SK-N-SH (cell line): ENCODE data around the gene INHBA. TPM values are rescaled to one million over a fixed set of nuclear protein-coding genes. Genes with fewer than 3 reads are reported as not detected.

Experiments
- CTCF ChIA-PET: fragments of 300-600, 350-600 bp; formaldehyde crosslinking; extraction: SDS; loops from one replicate; lab custom pipeline; 2021; lab: Yijun Ruan, JAX
- POLR2A ChIA-PET: fragments of 350-600 bp; sonication (Branson Sonifier 250); formaldehyde crosslinking; extraction: SDS; loops from one replicate; lab custom pipeline; 2020; ENCODE audit warnings: antibody characterized with exemption, inconsistent platforms; lab: Yijun Ruan, JAX
- DNase-seq: peaks from one replicate; pipeline ENCODE4 v3.0.0; 2012
- H2AFZ ChIP-seq: fragments of 200-600 bp; sonication (generic); 2 replicates; pipeline ENCODE4 v1.8.1; 2016; ENCODE audit warnings: antibody characterized with exemption, mild to moderate bottlenecking, low read depth
- H3F3A ChIP-seq: fragments of 200-600 bp; sonication (generic); replicated peaks from 2 replicates; pipeline ENCODE3; 2016; ENCODE audit warnings: antibody characterized with exemption, mild to moderate bottlenecking; ENCODE audit not compliant: insufficient read depth
- H3K27ac ChIP-seq, 2 experiments: fragments of 200-500 bp in 1 of 2; fragments of 200-600 bp in 1 of 2; sonication (Bioruptor generic) in 1 of 2; sonication (generic), shearing (Covaris generic) in 1 of 2; 2 replicates each; pipeline versions ENCODE4 v1.5.1 to v1.6.1; 2014 to 2016; ENCODE audit warnings: low read depth in 2 of 2, inconsistent platforms in 1 of 2, low read length in 1 of 2, mild to moderate bottlenecking in 1 of 2, mixed read lengths in 1 of 2
- H3K27me3 ChIP-seq: fragments of 200-600 bp; sonication (generic), shearing (Covaris generic); 2 replicates; pipeline ENCODE4 v1.6.1; 2016; ENCODE audit warnings: mixed run types; ENCODE audit not compliant: insufficient read depth
- H3K36me3 ChIP-seq, 2 experiments: fragments of 200-500 bp in 1 of 2; fragments of 200-600 bp in 1 of 2; sonication (Bioruptor generic) in 1 of 2; sonication (generic) in 1 of 2; replicated peaks in 1 of 2; 2 replicates each; pipeline versions ENCODE3 to v1.5.1; 2014 to 2016; ENCODE audit warnings: low read length in 1 of 2, mild to moderate bottlenecking in 1 of 2; ENCODE audit not compliant: insufficient read depth in 2 of 2, control insufficient read depth in 1 of 2
- H3K4me1 ChIP-seq, 2 experiments: fragments of 200-500 bp in 1 of 2; fragments of 200-600 bp in 1 of 2; sonication (Bioruptor generic) in 1 of 2; sonication (generic), shearing (Covaris generic) in 1 of 2; 2 replicates each; pipeline versions ENCODE4 v1.5.1 to v1.6.1; 2014 to 2016; ENCODE audit warnings: low read depth in 1 of 2, low read length in 1 of 2, mixed run types in 1 of 2; ENCODE audit not compliant: insufficient read depth in 2 of 2, control insufficient read depth in 1 of 2
- H3K4me2 ChIP-seq: fragments of 200-600 bp; sonication (generic), shearing (Covaris generic); 2 replicates; pipeline ENCODE4 v1.6.1; 2017; ENCODE audit warnings: mixed run types
- H3K4me3 ChIP-seq, 2 experiments: fragments of 200-500 bp in 1 of 2; fragments of 200-600 bp in 1 of 2; sonication (Bioruptor generic) in 1 of 2; sonication (generic), shearing (Covaris generic) in 1 of 2; 2 replicates each; pipeline versions ENCODE4 v1.5.1 to v1.8.1; 2014 to 2016; ENCODE audit warnings: low read depth in 2 of 2, inconsistent platforms in 1 of 2, low read length in 1 of 2, mild to moderate bottlenecking in 1 of 2, mixed read lengths in 1 of 2, moderate library complexity in 1 of 2
- H3K79me2 ChIP-seq: fragments of 200-600 bp; sonication (generic); 2 replicates; pipeline ENCODE4 v1.8.1; 2017; ENCODE audit warnings: mild to moderate bottlenecking; ENCODE audit not compliant: insufficient read depth
- H3K9ac ChIP-seq: fragments of 200-600 bp; sonication (generic); 2 replicates; pipeline ENCODE4 v1.6.1; 2017; ENCODE audit warnings: mixed run types
- H3K9me2 ChIP-seq: fragments of 200-600 bp; sonication (generic); 2 replicates; pipeline ENCODE4 v1.6.1; 2017; ENCODE audit warnings: mixed run types
- H3K9me3 ChIP-seq: fragments of 200-600 bp; sonication (generic); 2 replicates; pipeline ENCODE4 v1.6.1; 2017; ENCODE audit warnings: mixed run types, mild to moderate bottlenecking, moderate library complexity
- H4K20me1 ChIP-seq: fragments of 200-600 bp; sonication (generic); 2 replicates; pipeline ENCODE4 v1.6.1; 2017; ENCODE audit warnings: mild to moderate bottlenecking, mixed run types; ENCODE audit not compliant: insufficient read depth
- EZH2phosphoT487 ChIP-seq: fragments of 200-600 bp; sonication (generic); IDR thresholded peaks from 2 replicates; pipeline ENCODE4 v1.6.1; 2017; ENCODE audit warnings: low read depth, mixed run types, mild to moderate bottlenecking, antibody characterized with exemption, moderate library complexity, borderline replicate concordance
- FOSL2 ChIP-seq: IDR thresholded peaks from 2 replicates; pipeline ENCODE4 v1.4.0; 2012; ENCODE audit warnings: low read depth, mild to moderate bottlenecking, moderate library complexity, borderline replicate concordance
- FOXM1 ChIP-seq: IDR thresholded peaks from 2 replicates; pipeline ENCODE4 v1.4.0; 2012; ENCODE audit warnings: low read depth, mild to moderate bottlenecking
- MXI1 ChIP-seq: IDR thresholded peaks from 2 replicates; pipeline ENCODE4 v1.6.1; 2012; ENCODE audit warnings: mild to moderate bottlenecking, low read depth, low read length, improper control_type of control experiment
- NFIC ChIP-seq: IDR thresholded peaks from 2 replicates; pipeline ENCODE4 v1.4.0; 2012; ENCODE audit warnings: borderline replicate concordance
- PBX3 ChIP-seq: IDR thresholded peaks from 2 replicates; pipeline ENCODE4; 2012
- RAD21 ChIP-seq: IDR thresholded peaks from 2 replicates; pipeline ENCODE4 v1.6.1; 2012; ENCODE audit warnings: mild to moderate bottlenecking, low read length
- REST ChIP-seq: IDR thresholded peaks from 2 replicates; pipeline ENCODE4 v1.6.1; 2012; ENCODE audit warnings: mild to moderate bottlenecking, low read depth, low read length, moderate library complexity
- RFX5 ChIP-seq: IDR thresholded peaks from 2 replicates; pipeline ENCODE4 v1.6.1; 2012; ENCODE audit warnings: mild to moderate bottlenecking, improper control_type of control experiment, low read length
- RXRA ChIP-seq: IDR thresholded peaks from 2 replicates; pipeline ENCODE4 v1.4.0; 2012; ENCODE audit warnings: low read depth, mild to moderate bottlenecking, borderline replicate concordance
- SIN3A ChIP-seq: IDR thresholded peaks from 2 replicates; pipeline ENCODE4 v1.6.1; 2012; ENCODE audit warnings: low read depth, mild to moderate bottlenecking, low read length, moderate library complexity, borderline replicate concordance
- SMC3 ChIP-seq: IDR thresholded peaks from 2 replicates; pipeline ENCODE4 v1.6.1; 2012; ENCODE audit warnings: low read depth, low read length, improper control_type of control experiment
- TCF12 ChIP-seq: IDR thresholded peaks from 2 replicates; pipeline ENCODE4 v1.4.0; 2012
- YY1 ChIP-seq: IDR thresholded peaks from 2 replicates; pipeline ENCODE4 v1.4.0; 2012; ENCODE audit warnings: low read depth, mild to moderate bottlenecking
- WGBS: methylation state at CpG from one replicate; pipeline ENCODE4 v1.1.6; 2017; ENCODE audit warnings: low lambda C conversion rate; 5-methylcytosine and 5-hydroxymethylcytosine counted together
- polyA plus RNA-seq, 3 experiments: library from polyadenylated mRNA; depleted of rRNA; stranded (reverse); fragments of >200 nt; gene quantifications; 2 replicates each; pipeline ENCODE4 v1.2.3, GENCODE V29; 2012
- TF ChIP-seq, protein P1 (sequence below): IDR thresholded peaks from 2 replicates; pipeline ENCODE4 v1.4.0; 2012; ENCODE audit warnings: low read depth, borderline replicate concordance

INHBA gene
- polyA plus RNA-seq, 1 of the 3 experiments (the other 2 are of a cell fraction) = 81.0 TPM

DNA sequence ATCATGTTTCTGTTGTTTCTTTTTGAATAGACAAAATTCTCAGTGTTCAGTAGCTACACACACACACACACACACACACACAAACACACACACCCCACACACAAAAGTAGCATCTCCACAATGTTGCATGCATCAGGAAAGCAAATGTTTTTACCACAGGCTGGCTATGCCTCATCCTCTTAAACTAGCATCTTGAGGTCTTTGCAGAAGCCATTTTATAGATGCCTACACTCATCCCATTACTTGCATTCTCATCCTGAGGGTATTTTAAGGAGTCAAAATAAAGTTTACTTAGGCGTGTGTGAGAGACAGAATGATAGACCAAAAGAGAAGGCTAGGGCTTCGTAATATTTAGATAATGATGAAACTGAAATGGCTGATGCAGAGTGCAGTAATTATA lies 7.9 kb upstream of the INHBA start:
- H3K4me2 ChIP-seq = no peak overlapping the region
- H3K9me3 ChIP-seq = no peaks in the 10 kb centered on the region
- no peaks in the 10 kb centered on the region for H3K36me3 ChIP-seq
- H3K9me2 ChIP-seq = no peaks in the 10 kb centered on the region
- H3K79me2 ChIP-seq = peaks cover 9% of the 10 kb centered on the region; the same call in 1 of the 2 replicates
- H3K4me3 ChIP-seq = no peak overlapping the region
- no peaks in the 10 kb centered on the region for H3K27me3 ChIP-seq
- TF ChIP-seq RAD21 (no peak), EZH2phosphoT487 (no peak), NFIC (no peak), SIN3A (no peak), YY1 (no peak), REST (no peak), SMC3 (no peak), MXI1 (no peak), FOSL2 (no peak), RXRA (no peak), TCF12 (no peak), PBX3 (no peak), RFX5 (no peak), FOXM1 (no peak)
- TF ChIP-seq, protein P1, sequence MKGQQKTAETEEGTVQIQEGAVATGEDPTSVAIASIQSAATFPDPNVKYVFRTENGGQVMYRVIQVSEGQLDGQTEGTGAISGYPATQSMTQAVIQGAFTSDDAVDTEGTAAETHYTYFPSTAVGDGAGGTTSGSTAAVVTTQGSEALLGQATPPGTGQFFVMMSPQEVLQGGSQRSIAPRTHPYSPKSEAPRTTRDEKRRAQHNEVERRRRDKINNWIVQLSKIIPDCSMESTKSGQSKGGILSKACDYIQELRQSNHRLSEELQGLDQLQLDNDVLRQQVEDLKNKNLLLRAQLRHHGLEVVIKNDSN = no peak
- H3K27ac ChIP-seq = no peak overlapping the region
- no peak overlapping the region for H3K9ac ChIP-seq
- H2AFZ ChIP-seq = no peak overlapping the region
- H4K20me1 ChIP-seq = no peaks in the 10 kb centered on the region
- CTCF ChIA-PET = interaction anchor here (0.7 to 11.0 kb wide), 22 partner anchors 8 to 1576 kb away, joined by 3 to 148 read pairs (median 4); partner anchors contain the start of genes INHBA, MPLKIP and SUGCT
- H3F3A ChIP-seq = peaks cover 15% of the 10 kb centered on the region
- peaks cover 7 to 10% of the 10 kb centered on the region in 2 experiments; a peak in 3 of 4 replicates for H3K4me1 ChIP-seq
- WGBS = 84% methylated on average over 2 of the region's 2 CpGs
- POLR2A ChIA-PET = no interaction called here
- no peak for DNase-seq
